Effector memory CD8-positive, alpha-beta T cell (primary cell): ENCODE measurements around the gene TNPO2.

Experiments used
- ATAC-seq: fragments of 150-1000 bp; cut with Tn5 transposase; replicated peaks from 2 replicates; pipeline ENCODE4 v1.10.0; 2021; ENCODE audit warnings: mild to moderate bottlenecking, moderate library complexity
- DNase-seq, 3 experiments: peaks; one replicate each; pipeline ENCODE4 v3.0.0; 2021
- H3K27ac Mint-ChIP-seq, 2 donors: one replicate each; pipeline ENCODE4 v1.8.0; 2022; ENCODE audit warnings: mild to moderate bottlenecking in 2 of 2, mixed read lengths in 2 of 2, moderate library complexity in 2 of 2
- H3K27me3 Mint-ChIP-seq, 2 donors: one replicate each; pipeline ENCODE4 v1.8.0; 2022; ENCODE audit warnings: mixed read lengths in 2 of 2
- H3K36me3 Mint-ChIP-seq: one replicate; pipeline ENCODE4 v1.8.0; 2022; ENCODE audit warnings: mild to moderate bottlenecking, moderate library complexity, mixed read lengths; ENCODE audit not compliant: insufficient read depth
- H3K4me1 Mint-ChIP-seq, 2 donors: one replicate each; pipeline ENCODE4 v1.8.0; 2022; ENCODE audit warnings: low read depth in 2 of 2, mixed read lengths in 2 of 2
- H3K4me3 Mint-ChIP-seq, 2 donors: one replicate each; pipeline ENCODE4 v1.8.0; 2022; ENCODE audit warnings: mild to moderate bottlenecking in 2 of 2, mixed read lengths in 2 of 2, moderate library complexity in 2 of 2
- H3K9me3 Mint-ChIP-seq, 2 donors: one replicate each; pipeline ENCODE4 v1.8.0; 2022; ENCODE audit warnings: mixed read lengths in 2 of 2

TNPO2 gene

GRCh38 chr19:12754465-12755196 is 30.9 kb upstream of the TNPO2 start:
- H3K27me3 Mint-ChIP-seq: peaks cover 39 to 76% of the 10 kb centered on the region in 2 donors
- no peak overlapping the region for H3K27ac Mint-ChIP-seq
- peaks cover 3% of the 10 kb centered on the region in 2 donors for H3K4me1 Mint-ChIP-seq
- H3K4me3 Mint-ChIP-seq: no peak overlapping the region
- DNase-seq (no peak), ATAC-seq (no peak)
- H3K9me3 Mint-ChIP-seq: no peaks in the 10 kb centered on the region
- H3K36me3 Mint-ChIP-seq: peaks cover 2% of the 10 kb centered on the region

- Mint-ChIP-seq H3K4me1 (peaks cover 3 to 5% of the 10 kb centered on the region in 2 donors), H3K27ac (no peak overlapping the region)
These were observed 28.5 kb upstream of the TNPO2 start for GRCh38 chr19:12752056-12752781.

GRCh38 chr19:12751635-12752034 is 27.9 kb upstream of the TNPO2 start, which contains the start of gene BEST2:
Gene BEST2, plus strand, starts transcription at chr19:12751791. Its CDS starts 802 bp downstream, at chr19:12752593.
- peaks cover 35 to 68% of the 10 kb centered on the region in 2 donors for H3K27me3 Mint-ChIP-seq
- DNase-seq (no peak), ATAC-seq (no peak)
- H3K27ac Mint-ChIP-seq: no peak within 1 kb of the TSS
- H3K9me3 Mint-ChIP-seq: no peaks in the 10 kb centered on the region
- H3K36me3 Mint-ChIP-seq: peaks cover 10% of the 10 kb centered on the region
- H3K4me1 Mint-ChIP-seq: peaks cover 3 to 5% of the 10 kb centered on the region in 2 donors
- no peak within 1 kb of the TSS for H3K4me3 Mint-ChIP-seq

More at GRCh38 chr19:12752056-12752781, 28.5 kb upstream of the TNPO2 start:
- no peak for ATAC-seq
- no peak for DNase-seq
- Mint-ChIP-seq H3K9me3 (no peaks in the 10 kb centered on the region), H3K27me3 (peaks cover 35 to 69% of the 10 kb centered on the region in 2 donors), H3K36me3 (peaks cover 10% of the 10 kb centered on the region), H3K4me3 (no peak overlapping the region)

DNA sequence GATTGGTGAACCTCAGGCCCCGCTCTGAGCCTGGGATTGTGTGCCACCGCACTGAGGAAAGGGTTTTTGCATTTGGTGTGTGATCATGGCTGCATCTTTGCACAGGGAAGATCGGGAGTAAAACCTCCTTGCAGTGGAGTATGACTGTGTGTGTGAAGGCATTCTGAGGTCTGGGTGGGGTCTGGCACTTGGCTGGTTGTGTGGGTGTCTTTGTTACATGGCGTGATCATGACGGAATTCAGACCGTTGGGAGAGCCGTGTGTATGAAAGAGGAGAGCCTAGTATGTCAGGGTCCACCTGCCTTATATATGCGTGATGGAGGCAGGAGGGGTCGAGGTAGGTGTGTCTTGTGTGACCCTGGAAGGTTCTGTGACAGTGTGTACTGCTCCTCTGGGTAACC is 27.1 kb upstream of the TNPO2 start:
- H3K4me1 Mint-ChIP-seq: peaks cover 3 to 5% of the 10 kb centered on the region in 2 donors
- peaks cover 12% of the 10 kb centered on the region for H3K36me3 Mint-ChIP-seq
- ATAC-seq (no peak), DNase-seq (no peak)
- no peak overlapping the region for H3K27ac Mint-ChIP-seq
- peaks cover 28 to 61% of the 10 kb centered on the region in 2 donors for H3K27me3 Mint-ChIP-seq
- no peak overlapping the region for H3K4me3 Mint-ChIP-seq
- no peaks in the 10 kb centered on the region for H3K9me3 Mint-ChIP-seq

- ATAC-seq (peak; percentile 14), DNase-seq (no peak)
- Mint-ChIP-seq H3K27me3 (peaks cover 28 to 52% of the 10 kb centered on the region in 2 donors), H3K36me3 (peaks cover 12% of the 10 kb centered on the region), H3K9me3 (no peaks in the 10 kb centered on the region), H3K4me3 (peak overlapping the region; percentile 21 to 34), H3K4me1 (peaks cover 3 to 5% of the 10 kb centered on the region in 2 donors), H3K27ac (no peak overlapping the region)
These were observed 26.3 kb upstream of the TNPO2 start for GRCh38 chr19:12749938-12750521.

DNA sequence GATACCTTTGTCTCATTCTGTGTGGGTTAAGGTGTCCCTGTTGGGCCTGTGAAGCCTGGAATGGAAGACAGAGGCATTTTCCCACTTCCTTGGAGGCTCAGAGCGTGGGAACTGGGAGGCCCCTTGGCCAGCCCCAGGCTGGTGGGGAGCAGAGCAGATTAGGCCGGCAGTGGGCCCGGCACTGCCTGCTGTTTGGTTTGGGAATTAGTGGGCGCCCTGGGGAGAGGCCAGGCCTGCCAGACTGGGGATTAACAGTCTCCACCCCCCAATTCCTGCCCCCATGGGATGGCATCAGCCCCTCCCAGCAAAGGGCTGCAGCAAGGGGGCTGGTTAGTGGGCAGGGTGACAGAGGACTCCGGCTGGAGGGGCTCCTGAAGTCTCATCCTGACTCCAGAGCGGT is 24.8 kb upstream of the TNPO2 start:
- peaks cover 25 to 39% of the 10 kb centered on the region in 2 donors for H3K27me3 Mint-ChIP-seq
- peaks cover 3 to 5% of the 10 kb centered on the region in 2 donors for H3K4me1 Mint-ChIP-seq
- H3K9me3 Mint-ChIP-seq: no peaks in the 10 kb centered on the region
- ATAC-seq (no peak), DNase-seq (no peak)
- H3K36me3 Mint-ChIP-seq: peaks cover 26% of the 10 kb centered on the region
- no peak overlapping the region for H3K4me3 Mint-ChIP-seq
- H3K27ac Mint-ChIP-seq: no peak overlapping the region

- Mint-ChIP-seq H3K4me1 (peaks cover 3 to 5% of the 10 kb centered on the region in 2 donors), H3K27me3 (peaks cover 7 to 9% of the 10 kb centered on the region in 2 donors), H3K27ac (no peak overlapping the region), H3K9me3 (no peaks in the 10 kb centered on the region), H3K4me3 (no peak overlapping the region), H3K36me3 (peaks cover 40% of the 10 kb centered on the region)
- DNase-seq (no peak), ATAC-seq (no peak)
These were observed 21.6 kb upstream of the TNPO2 start for GRCh38 chr19:12745166-12745897.

DNA sequence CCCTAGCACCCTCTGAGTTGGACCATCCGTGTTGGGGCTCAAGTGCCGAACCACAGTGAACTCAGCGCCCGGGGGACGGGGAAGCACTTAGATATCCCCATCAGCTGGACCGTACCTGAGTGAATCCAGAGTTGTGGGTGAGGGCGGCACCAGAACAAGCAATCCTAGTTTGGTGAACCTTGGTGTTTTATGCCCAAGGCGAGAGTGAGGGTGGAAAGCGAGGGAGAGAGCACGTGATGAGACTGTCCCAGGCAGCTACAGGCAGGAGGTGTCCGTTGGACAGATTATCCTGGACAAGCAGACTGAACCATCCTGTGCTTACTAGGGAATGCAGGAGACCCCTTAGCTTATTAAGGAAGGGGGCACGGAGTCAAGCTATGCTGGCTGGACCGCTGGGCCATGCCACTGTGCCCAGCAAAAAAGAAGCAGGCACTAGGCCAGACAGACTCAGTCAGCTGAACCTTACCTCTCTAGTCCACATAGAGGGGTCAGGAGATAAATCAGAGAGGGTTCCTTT is 14.2 kb upstream of the TNPO2 start:
- H3K27ac Mint-ChIP-seq: peak overlapping the region; percentile 98 to 99
- no peak for DNase-seq
- peaks cover 53% of the 10 kb centered on the region for H3K36me3 Mint-ChIP-seq
- no peak for ATAC-seq
- no peaks in the 10 kb centered on the region for H3K27me3 Mint-ChIP-seq
- no peaks in the 10 kb centered on the region for H3K9me3 Mint-ChIP-seq
- peaks cover 30 to 32% of the 10 kb centered on the region in 2 donors for H3K4me1 Mint-ChIP-seq
- peak overlapping the region; percentile 98 to 100 for H3K4me3 Mint-ChIP-seq

GRCh38 chr19:12736995-12737834 is 13.5 kb upstream of the TNPO2 start, which contains the start of gene GET3:
Gene GET3, plus strand, starts transcription at chr19:12737497. Its CDS starts 9 bp downstream, at chr19:12737506.
- DNase-seq (peak; percentile 67 to 74 (median 71)), ATAC-seq (peak; percentile 79)
- Mint-ChIP-seq H3K36me3 (peaks cover 60% of the 10 kb centered on the region), H3K9me3 (no peaks in the 10 kb centered on the region), H3K27ac (peak within 1 kb of the TSS; percentile 98 to 99), H3K4me1 (peaks cover 37 to 39% of the 10 kb centered on the region in 2 donors), H3K27me3 (no peaks in the 10 kb centered on the region), H3K4me3 (peak within 1 kb of the TSS; percentile 98 to 100)

GRCh38 chr19:12733369-12734214 is 9.9 kb upstream of the TNPO2 start:
- ATAC-seq (no peak), DNase-seq (peak in 1 of 3 experiments; percentile 25)
- Mint-ChIP-seq H3K4me1 (peaks cover 45 to 46% of the 10 kb centered on the region in 2 donors), H3K4me3 (peak overlapping the region; percentile 95 to 96), H3K36me3 (peaks cover 70% of the 10 kb centered on the region), H3K27me3 (no peaks in the 10 kb centered on the region), H3K27ac (peak overlapping the region; percentile 97 to 99), H3K9me3 (no peaks in the 10 kb centered on the region)

DNA sequence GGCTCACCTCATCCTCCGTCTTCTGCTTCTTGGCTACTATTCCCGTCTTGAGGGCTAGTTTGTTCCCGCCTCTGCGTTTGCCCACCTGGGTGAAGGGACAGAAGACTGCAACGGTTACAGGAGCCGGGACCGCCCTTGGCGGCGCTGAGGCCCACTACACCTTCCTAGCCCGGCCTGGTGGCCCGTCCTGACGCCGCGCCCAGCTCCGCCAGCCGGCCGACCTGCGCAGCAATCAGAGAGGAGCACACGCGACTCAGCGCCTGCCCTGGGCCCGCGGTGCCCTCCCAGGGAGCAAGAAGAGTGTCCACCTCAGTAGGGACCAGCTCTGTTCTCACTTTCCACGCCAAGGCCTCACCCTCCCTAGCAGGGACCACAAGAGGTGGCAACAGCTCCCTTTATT is 7.6 kb upstream of the TNPO2 start:
- ATAC-seq (no peak), DNase-seq (no peak)
- no peaks in the 10 kb centered on the region for H3K27me3 Mint-ChIP-seq
- H3K36me3 Mint-ChIP-seq: peaks cover 64% of the 10 kb centered on the region
- H3K4me3 Mint-ChIP-seq: no peak overlapping the region
- peaks cover 26 to 30% of the 10 kb centered on the region in 2 donors for H3K4me1 Mint-ChIP-seq
- no peak overlapping the region for H3K27ac Mint-ChIP-seq
- H3K9me3 Mint-ChIP-seq: no peaks in the 10 kb centered on the region
